GM12878 (cell line): ENCODE measurements around the gene MACF1. TPM values are rescaled to one million over a fixed set of nuclear protein-coding genes. Genes with fewer than 3 reads are reported as not detected.

Source experiments
- ETV6 ChIP-seq, 2 experiments: fragments of 450-650 bp in 1 of 2; IDR thresholded peaks in 1 of 2; conservative IDR thresholded peaks in 1 of 2; 2 replicates each; pipeline ENCODE4 v1.6.1; 2014; ENCODE audit warnings: antibody characterized with exemption in 1 of 2, borderline replicate concordance in 1 of 2, low read depth in 1 of 2, mild to moderate bottlenecking in 1 of 2, moderate library complexity in 1 of 2
- POLR2AphosphoS5 ChIP-seq: IDR thresholded peaks from 2 replicates; pipeline ENCODE4 v1.6.1; 2011; ENCODE audit warnings: mild to moderate bottlenecking, low read length, inconsistent platforms
- RELA ChIP-seq: fragments of 450-650 bp; IDR thresholded peaks from 2 replicates; pipeline ENCODE4 v1.8.0; 2014; ENCODE audit warnings: borderline replicate concordance; ENCODE audit not compliant: partially characterized antibody
- polyA plus RNA-seq, 11 experiments: library from polyadenylated mRNA; depleted of rRNA in 4 of 11; unstranded in 6 of 11; stranded (reverse) in 5 of 11; fragments of >200 nt; fragmentation: Nextera tagmentation in 4 of 11; fragmentation: Illumina TruSeq in 1 of 11; extraction: Ambion mirVana in 4 of 11; extraction: Trizol in 1 of 11; gene quantifications; 1 replicate in 1 of 11; 2 replicates in 10 of 11; pipeline versions ENCODE4 v1.2.1 to v1.2.3, GENCODE V29; 2011 to 2016; ENCODE audit warnings: inconsistent platforms in 2 of 11, missing spikeins in 2 of 11, low read depth in 1 of 11
- total RNA-seq, 4 experiments: library from RNA; depleted of rRNA in 3 of 4; stranded (reverse); fragments of >200 nt in 3 of 4; fragmentation: Illumina TruSeq in 1 of 4; extraction: Trizol in 1 of 4; gene quantifications; 2 replicates each; pipeline versions ENCODE4 v1.2.1 to v1.2.3, GENCODE V29; 2013 to 2021
- TF ChIP-seq, protein P1 (sequence below): fragments of 450-650 bp; IDR thresholded peaks from 2 replicates; pipeline ENCODE4 v1.6.1; 2017; ENCODE audit warnings: mild to moderate bottlenecking, moderate library complexity
- TF ChIP-seq, protein P2 (sequence below): IDR thresholded peaks from 2 replicates; pipeline ENCODE4 v1.6.1; 2012; ENCODE audit warnings: low read depth, low read length, improper control_type of control experiment
- TF ChIP-seq, protein P3 (sequence below): IDR thresholded peaks from 2 replicates; pipeline ENCODE4 v1.6.1; 2011; ENCODE audit warnings: mild to moderate bottlenecking, low read depth, low read length, moderate library complexity; ENCODE audit not compliant: insufficient replicate concordance
- TF ChIP-seq, protein P4 (sequence below): fragments of 450-650 bp; IDR thresholded peaks from 2 replicates; pipeline ENCODE4 v1.6.1; 2017; ENCODE audit warnings: low read depth, mild to moderate bottlenecking, moderate library complexity

Gene MACF1
- total and polyA plus RNA-seq, 10 of the 15 experiments (the other 5 are each of a cell fraction or from before 2014, with no cell fraction given), result 15.5 to 201 (median 76.9) TPM

DNA sequence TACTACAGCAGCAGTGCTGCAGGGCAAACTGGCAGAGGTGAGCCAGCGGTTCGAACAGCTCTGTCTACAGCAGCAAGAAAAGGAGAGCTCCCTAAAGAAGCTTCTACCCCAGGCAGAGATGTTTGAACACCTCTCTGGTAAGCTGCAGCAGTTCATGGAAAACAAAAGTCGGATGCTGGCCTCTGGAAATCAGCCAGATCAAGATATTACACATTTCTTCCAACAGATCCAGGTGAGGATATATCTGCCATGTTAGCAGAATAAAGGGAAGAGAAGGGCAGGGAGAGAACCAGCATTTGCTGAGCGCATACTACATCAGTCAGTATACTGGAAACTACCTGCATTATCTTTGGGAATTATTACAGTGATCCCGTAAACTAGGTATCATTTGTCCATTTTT is 157.0 kb downstream of the MACF1 start (continued):
- TF ChIP-seq, protein P1, sequence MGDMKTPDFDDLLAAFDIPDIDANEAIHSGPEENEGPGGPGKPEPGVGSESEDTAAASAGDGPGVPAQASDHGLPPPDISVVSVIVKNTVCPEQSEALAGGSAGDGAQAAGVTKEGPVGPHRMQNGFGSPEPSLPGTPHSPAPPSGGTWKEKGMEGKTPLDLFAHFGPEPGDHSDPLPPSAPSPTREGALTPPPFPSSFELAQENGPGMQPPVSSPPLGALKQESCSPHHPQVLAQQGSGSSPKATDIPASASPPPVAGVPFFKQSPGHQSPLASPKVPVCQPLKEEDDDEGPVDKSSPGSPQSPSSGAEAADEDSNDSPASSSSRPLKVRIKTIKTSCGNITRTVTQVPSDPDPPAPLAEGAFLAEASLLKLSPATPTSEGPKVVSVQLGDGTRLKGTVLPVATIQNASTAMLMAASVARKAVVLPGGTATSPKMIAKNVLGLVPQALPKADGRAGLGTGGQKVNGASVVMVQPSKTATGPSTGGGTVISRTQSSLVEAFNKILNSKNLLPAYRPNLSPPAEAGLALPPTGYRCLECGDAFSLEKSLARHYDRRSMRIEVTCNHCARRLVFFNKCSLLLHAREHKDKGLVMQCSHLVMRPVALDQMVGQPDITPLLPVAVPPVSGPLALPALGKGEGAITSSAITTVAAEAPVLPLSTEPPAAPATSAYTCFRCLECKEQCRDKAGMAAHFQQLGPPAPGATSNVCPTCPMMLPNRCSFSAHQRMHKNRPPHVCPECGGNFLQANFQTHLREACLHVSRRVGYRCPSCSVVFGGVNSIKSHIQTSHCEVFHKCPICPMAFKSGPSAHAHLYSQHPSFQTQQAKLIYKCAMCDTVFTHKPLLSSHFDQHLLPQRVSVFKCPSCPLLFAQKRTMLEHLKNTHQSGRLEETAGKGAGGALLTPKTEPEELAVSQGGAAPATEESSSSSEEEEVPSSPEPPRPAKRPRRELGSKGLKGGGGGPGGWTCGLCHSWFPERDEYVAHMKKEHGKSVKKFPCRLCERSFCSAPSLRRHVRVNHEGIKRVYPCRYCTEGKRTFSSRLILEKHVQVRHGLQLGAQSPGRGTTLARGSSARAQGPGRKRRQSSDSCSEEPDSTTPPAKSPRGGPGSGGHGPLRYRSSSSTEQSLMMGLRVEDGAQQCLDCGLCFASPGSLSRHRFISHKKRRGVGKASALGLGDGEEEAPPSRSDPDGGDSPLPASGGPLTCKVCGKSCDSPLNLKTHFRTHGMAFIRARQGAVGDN, result no peak
- TF ChIP-seq POLR2AphosphoS5, result no peak
- TF ChIP-seq, protein P2, sequence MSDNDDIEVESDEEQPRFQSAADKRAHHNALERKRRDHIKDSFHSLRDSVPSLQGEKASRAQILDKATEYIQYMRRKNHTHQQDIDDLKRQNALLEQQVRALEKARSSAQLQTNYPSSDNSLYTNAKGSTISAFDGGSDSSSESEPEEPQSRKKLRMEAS, result no peak
- no peak for TF ChIP-seq RELA
- TF ChIP-seq, protein P3, sequence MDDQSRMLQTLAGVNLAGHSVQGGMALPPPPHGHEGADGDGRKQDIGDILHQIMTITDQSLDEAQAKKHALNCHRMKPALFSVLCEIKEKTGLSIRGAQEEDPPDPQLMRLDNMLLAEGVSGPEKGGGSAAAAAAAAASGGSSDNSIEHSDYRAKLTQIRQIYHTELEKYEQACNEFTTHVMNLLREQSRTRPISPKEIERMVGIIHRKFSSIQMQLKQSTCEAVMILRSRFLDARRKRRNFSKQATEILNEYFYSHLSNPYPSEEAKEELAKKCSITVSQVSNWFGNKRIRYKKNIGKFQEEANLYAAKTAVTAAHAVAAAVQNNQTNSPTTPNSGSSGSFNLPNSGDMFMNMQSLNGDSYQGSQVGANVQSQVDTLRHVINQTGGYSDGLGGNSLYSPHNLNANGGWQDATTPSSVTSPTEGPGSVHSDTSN, result no peak
- TF ChIP-seq ETV6 (conservative IDR thresholded peaks at IDR 0.05 in 1 of 2, IDR thresholded peaks at IDR 0.05 in 1 of 2; ENCODE audit: borderline replicate concordance in 1 of 2, low read depth in 1 of 2), result no peak
- TF ChIP-seq, protein P4, sequence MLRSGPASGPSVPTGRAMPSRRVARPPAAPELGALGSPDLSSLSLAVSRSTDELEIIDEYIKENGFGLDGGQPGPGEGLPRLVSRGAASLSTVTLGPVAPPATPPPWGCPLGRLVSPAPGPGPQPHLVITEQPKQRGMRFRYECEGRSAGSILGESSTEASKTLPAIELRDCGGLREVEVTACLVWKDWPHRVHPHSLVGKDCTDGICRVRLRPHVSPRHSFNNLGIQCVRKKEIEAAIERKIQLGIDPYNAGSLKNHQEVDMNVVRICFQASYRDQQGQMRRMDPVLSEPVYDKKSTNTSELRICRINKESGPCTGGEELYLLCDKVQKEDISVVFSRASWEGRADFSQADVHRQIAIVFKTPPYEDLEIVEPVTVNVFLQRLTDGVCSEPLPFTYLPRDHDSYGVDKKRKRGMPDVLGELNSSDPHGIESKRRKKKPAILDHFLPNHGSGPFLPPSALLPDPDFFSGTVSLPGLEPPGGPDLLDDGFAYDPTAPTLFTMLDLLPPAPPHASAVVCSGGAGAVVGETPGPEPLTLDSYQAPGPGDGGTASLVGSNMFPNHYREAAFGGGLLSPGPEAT, result no peak
